Measurements from ENCODE around the gene PRAME. TPM values are rescaled to one million over a fixed set of nuclear protein-coding genes. Genes with fewer than 3 reads are reported as not detected.
A peak's percentile ranks its signal among the peaks of the same experiment; 100 is the strongest.

Gene PRAME
- total and polyA plus RNA-seq, 10 of the 15 experiments (the other 5 are each of a cell fraction or from before 2014, with no cell fraction given): 0.40 to 2.5 (median 0.65) TPM

- Histone ChIP-seq H2AFZ (ENCODE audit: control insufficient read depth, low read depth, low read length) (no peak overlapping the region; the same call in 1 of the 2 replicates), H3K9ac (ENCODE audit: control insufficient read depth, insufficient read depth, low read length) (peak overlapping the region; percentile 27; the same call in 1 of the 2 replicates), H3K79me2 (ENCODE audit: control insufficient read depth, insufficient read depth, low read length) (no peaks in the 10 kb centered on the region), H3K4me1 (ENCODE audit: control insufficient read depth, insufficient read depth, low read length) (peaks cover 14% of the 10 kb centered on the region), H3K27ac (ENCODE audit: control insufficient read depth, insufficient read depth) (peak overlapping the region; percentile 68), H3K4me2 (ENCODE audit: control insufficient read depth, insufficient read depth) (peak overlapping the region; percentile 63), H3K36me3 (ENCODE audit: control insufficient read depth in 2 of 2, insufficient read depth in 2 of 2, low read length in 1 of 2) (no peaks in the 10 kb centered on the region), H3K27me3 (replicated peaks in 1 of 2; ENCODE audit: control insufficient read depth in 2 of 2, insufficient read depth in 2 of 2, low read length in 1 of 2) (no peaks in the 10 kb centered on the region), H3K9me3 (replicated peaks; ENCODE audit: control insufficient read depth, insufficient read depth, low read length) (no peaks in the 10 kb centered on the region), H3K4me3 (peak overlapping the region; percentile 22; the same call in 1 of the 2 replicates), H4K20me1 (ENCODE audit: control insufficient read depth, insufficient read depth) (no peaks in the 10 kb centered on the region)
- RAD21 ChIA-PET (ENCODE audit: unreplicated experiment): interaction anchor here (1.2 to 1.3 kb wide), 2 partner anchors 9 to 12 kb away, joined by 4 to 5 read pairs; no protein-coding TSS in a partner anchor
- in situ Hi-C loops (cut with MboI) (no loop called here), intact Hi-C loops (cut with micrococcal nuclease; ENCODE audit: unreplicated experiment) (no loop called here)
- SMC1A ChIA-PET (ENCODE audit: uncharacterized antibody, unreplicated experiment): interaction anchor here (0.6 to 1.8 kb wide), 3 partner anchors 14 to 19 kb away, joined by 3 to 5 read pairs (median 4); no protein-coding TSS in a partner anchor
- 39% methylated on average over 3 of the region's 3 CpGs for WGBS (ENCODE audit: insufficient coverage, insufficient replicate concordance, low lambda C conversion rate, missing lambda C conversion rate)
- POLR2A ChIA-PET: interaction anchor here (1.0 kb wide), 1 partner anchor 9 kb away, joined by 3 read pairs; no protein-coding TSS in a partner anchor
- TF ChIP-seq SPI1 (IDR thresholded peaks at IDR 0.05; ENCODE audit: borderline replicate concordance, insufficient read depth, low read depth, low read length) (peak; percentile 29; the same call in 1 of the 2 replicates), POLR2A (IDR thresholded peaks at IDR 0.05; ENCODE audit: low read depth, low read length) (no peak), NR2F1 (conservative IDR thresholded peaks at IDR 0.05) (no peak)
- BruUV-seq (replicated peaks): no TSS peak
- DNase-seq (ENCODE audit: low read depth, low spot score): no peak
- CTCF ChIA-PET: interaction anchor here (0.9 to 3.6 kb wide), 7 partner anchors 9 to 195 kb away, joined by 3 to 10 read pairs (median 5); no protein-coding TSS in a partner anchor
- FAIRE-seq: no peak
- peak; percentile 71 for ATAC-seq
These were observed 45.4 kb upstream of the PRAME start for GRCh38 chr22:22604326-22605073.

GRCh38 chr22:22603470-22603947 is 44.4 kb upstream of the PRAME start:
- Histone ChIP-seq H3K79me2 (ENCODE audit: control insufficient read depth, insufficient read depth, low read length) (no peaks in the 10 kb centered on the region), H3K4me1 (ENCODE audit: control insufficient read depth, insufficient read depth, low read length) (peaks cover 14% of the 10 kb centered on the region), H3K9me3 (replicated peaks; ENCODE audit: control insufficient read depth, insufficient read depth, low read length) (no peaks in the 10 kb centered on the region), H3K27me3 (replicated peaks in 1 of 2; ENCODE audit: control insufficient read depth in 2 of 2, insufficient read depth in 2 of 2, low read length in 1 of 2) (no peaks in the 10 kb centered on the region), H4K20me1 (ENCODE audit: control insufficient read depth, insufficient read depth) (no peaks in the 10 kb centered on the region), H3K9ac (ENCODE audit: control insufficient read depth, insufficient read depth, low read length) (no peak overlapping the region), H3K36me3 (ENCODE audit: control insufficient read depth in 2 of 2, insufficient read depth in 2 of 2, low read length in 1 of 2) (no peaks in the 10 kb centered on the region), H3K27ac (ENCODE audit: control insufficient read depth, insufficient read depth) (no peak overlapping the region), H3K4me3 (no peak overlapping the region), H2AFZ (ENCODE audit: control insufficient read depth, low read depth, low read length) (no peak overlapping the region), H3K4me2 (ENCODE audit: control insufficient read depth, insufficient read depth) (no peak overlapping the region)
- in situ Hi-C loops (cut with MboI) (no loop called here), intact Hi-C loops (cut with micrococcal nuclease; ENCODE audit: unreplicated experiment) (no loop called here)
- RAD21 ChIA-PET (ENCODE audit: unreplicated experiment): no interaction called here
- BruUV-seq (replicated peaks): no TSS peak
- no peak for TF ChIP-seq PRDM15 (CRISPR knock-in tag; IDR thresholded peaks at IDR 0.05)
- TF ChIP-seq NFIC (IDR thresholded peaks at IDR 0.05; ENCODE audit: low read depth, low read length): no peak
- TF ChIP-seq MYC (IDR thresholded peaks at IDR 0.05; ENCODE audit: insufficient read depth, insufficient read length, insufficient replicate concordance, low read length, severe bottlenecking): no peak
- TF ChIP-seq EP300 (IDR thresholded peaks at IDR 0.05; ENCODE audit: borderline replicate concordance in 1 of 2, control insufficient read depth in 1 of 2, low read depth in 2 of 2, low read length in 2 of 2): no peak
- SMC1A ChIA-PET (ENCODE audit: uncharacterized antibody, unreplicated experiment): interaction anchor here (1.3 kb wide), 1 partner anchor 16 kb away, joined by 4 read pairs; no protein-coding TSS in a partner anchor
- DNase-seq (ENCODE audit: low read depth, low spot score): no peak
- CTCF ChIA-PET: interaction anchor here (1.4 to 3.6 kb wide), 2 partner anchors 13 to 82 kb away, joined by 7 to 10 read pairs; no protein-coding TSS in a partner anchor
- POLR2A ChIA-PET: no interaction called here
- FAIRE-seq: no peak
- ATAC-seq: no peak
- 67% methylated on average over 3 of the region's 3 CpGs for WGBS (ENCODE audit: insufficient coverage, insufficient replicate concordance, low lambda C conversion rate, missing lambda C conversion rate)

Measured in GM12878 (cell line).